ENCODE measurements around the gene ABI1.
A peak's percentile ranks its signal among the peaks of the same experiment; 100 is the strongest.

ABI1 gene

GRCh38 chr10:26770069-26770468 is 90.7 kb downstream of the ABI1 start:
- DNase-seq (ENCODE audit: low read depth in 2 of 2), result no peak

GRCh38 chr10:26765549-26765948 is 95.2 kb downstream of the ABI1 start:
- DNase-seq (ENCODE audit: low read depth in 2 of 2), result no peak

GRCh38 chr10:26759008-26759407 is 101.8 kb downstream of the ABI1 start:
- DNase-seq (ENCODE audit: low read depth in 2 of 2), result no peak

- no peak for DNase-seq (ENCODE audit: low read depth in 2 of 2)
These were observed 105.3 kb downstream of the ABI1 start for GRCh38 chr10:26755443-26755903.

GRCh38 chr10:26746061-26746460 is 114.7 kb downstream of the ABI1 start:
- DNase-seq (ENCODE audit: low read depth in 2 of 2), result no peak

GRCh38 chr10:26743841-26744240 is 116.9 kb downstream of the ABI1 start:
- no peak for DNase-seq (ENCODE audit: low read depth in 2 of 2)

GRCh38 chr10:26743091-26743490 is 117.7 kb downstream of the ABI1 start:
- DNase-seq (ENCODE audit: low read depth in 2 of 2), result no peak

GRCh38 chr10:26741368-26741767 is 119.4 kb downstream of the ABI1 start:
- DNase-seq (ENCODE audit: low read depth in 2 of 2), result no peak

- DNase-seq (ENCODE audit: low read depth in 2 of 2), result no peak
These were observed 121.6 kb downstream of the ABI1 start for GRCh38 chr10:26739071-26739631.

- DNase-seq (ENCODE audit: low read depth in 2 of 2), result no peak
These were observed 122.4 kb downstream of the ABI1 start for GRCh38 chr10:26738301-26738911.

- DNase-seq (ENCODE audit: low read depth in 2 of 2), result no peak
These were observed 123.0 kb downstream of the ABI1 start for GRCh38 chr10:26737730-26738129.

GRCh38 chr10:26735435-26735834 is 125.3 kb downstream of the ABI1 start:
- no peak for DNase-seq (ENCODE audit: low read depth in 2 of 2)

- no peak for DNase-seq (ENCODE audit: low read depth in 2 of 2)
These were observed 126.8 kb downstream of the ABI1 start for GRCh38 chr10:26733750-26734568.

- DNase-seq (ENCODE audit: low read depth in 2 of 2), result no peak
These were observed 130.2 kb downstream of the ABI1 start for GRCh38 chr10:26730552-26730951.

GRCh38 chr10:26729395-26729794 is 131.4 kb downstream of the ABI1 start:
- DNase-seq (ENCODE audit: low read depth in 2 of 2), result no peak

- no peak for DNase-seq (ENCODE audit: low read depth in 2 of 2)
These were observed 131.8 kb downstream of the ABI1 start for GRCh38 chr10:26728957-26729356.

GRCh38 chr10:26727005-26727404 is 133.8 kb downstream of the ABI1 start:
- DNase-seq (ENCODE audit: low read depth in 2 of 2), result no peak

GRCh38 chr10:26725837-26726727 is 134.7 kb downstream of the ABI1 start:
- peak in 1 of 2 donors; percentile 19 for DNase-seq (ENCODE audit: low read depth in 2 of 2)

GRCh38 chr10:26723016-26723415 is 137.7 kb downstream of the ABI1 start:
- no peak for DNase-seq (ENCODE audit: low read depth in 2 of 2)

GRCh38 chr10:26721561-26721960 is 139.2 kb downstream of the ABI1 start:
- DNase-seq (ENCODE audit: low read depth in 2 of 2), result no peak

- DNase-seq (ENCODE audit: low read depth in 2 of 2), result no peak
These were observed 143.3 kb downstream of the ABI1 start for GRCh38 chr10:26717476-26717875.

GRCh38 chr10:26715137-26715487 is 145.6 kb downstream of the ABI1 start:
- no peak for DNase-seq (ENCODE audit: low read depth in 2 of 2)
